Adipocyte (in vitro differentiated cells): Measurements from ENCODE around the gene XYLB.

Experiments used
- DNase-seq: peaks from one replicate; pipeline ENCODE4 v3.0.0-alpha.2; 2015; ENCODE audit warnings: low read depth
- H3K27me3 ChIP-seq: replicated peaks from 2 replicates; pipeline ENCODE4 v1.7.0; 2013; ENCODE audit warnings: mild to moderate bottlenecking, low read length, moderate library complexity; ENCODE audit not compliant: control insufficient read depth, insufficient read depth
- H3K36me3 ChIP-seq: 2 replicates; pipeline ENCODE4 v1.7.0; 2013; ENCODE audit warnings: low read length, mild to moderate bottlenecking, moderate library complexity; ENCODE audit not compliant: control insufficient read depth, insufficient read depth, severe bottlenecking
- H3K4me1 ChIP-seq: 2 replicates; pipeline ENCODE4 v1.7.0; 2013; ENCODE audit warnings: mild to moderate bottlenecking, low read length, moderate library complexity; ENCODE audit not compliant: control insufficient read depth, insufficient read depth
- H3K4me3 ChIP-seq: 2 replicates; pipeline ENCODE4 v1.7.0; 2013; ENCODE audit warnings: mild to moderate bottlenecking, low read length, moderate library complexity
- H3K9ac ChIP-seq: 2 replicates; pipeline ENCODE4 v1.7.0; 2013; ENCODE audit warnings: mild to moderate bottlenecking, low read length, moderate library complexity
- H3K9me3 ChIP-seq: 2 replicates; pipeline ENCODE4 v1.7.0; 2013; ENCODE audit warnings: mild to moderate bottlenecking, low read length, moderate library complexity; ENCODE audit not compliant: control insufficient read depth

XYLB gene

GRCh38 chr3:38349684-38350359, 3.2 kb downstream of the XYLB start:
- peaks cover 21% of the 10 kb centered on the region for H3K4me1 ChIP-seq
- H3K4me3 ChIP-seq = no peak overlapping the region
- H3K9ac ChIP-seq = no peak overlapping the region
- no peak for DNase-seq
- H3K27me3 ChIP-seq = no peaks in the 10 kb centered on the region
- no peaks in the 10 kb centered on the region for H3K9me3 ChIP-seq
- peaks cover 4% of the 10 kb centered on the region for H3K36me3 ChIP-seq

GRCh38 chr3:38353151-38353550, 6.6 kb downstream of the XYLB start:
- Histone ChIP-seq H3K9ac (no peak overlapping the region), H3K4me3 (no peak overlapping the region), H3K4me1 (peaks cover 12% of the 10 kb centered on the region), H3K27me3 (no peaks in the 10 kb centered on the region), H3K9me3 (no peaks in the 10 kb centered on the region), H3K36me3 (peaks cover 13% of the 10 kb centered on the region)
- peak; percentile 33 for DNase-seq

- Histone ChIP-seq H3K36me3 (peaks cover 17% of the 10 kb centered on the region), H3K4me3 (no peak overlapping the region), H3K9ac (no peak overlapping the region), H3K9me3 (no peaks in the 10 kb centered on the region), H3K4me1 (peaks cover 4% of the 10 kb centered on the region), H3K27me3 (no peaks in the 10 kb centered on the region)
- DNase-seq = peak; percentile 40
Observed at GRCh38 chr3:38354588-38355330, 8.2 kb downstream of the XYLB start.

GRCh38 chr3:38359038-38359437, 12.5 kb downstream of the XYLB start:
- no peak for DNase-seq
- H3K27me3 ChIP-seq = no peaks in the 10 kb centered on the region
- peaks cover 34% of the 10 kb centered on the region for H3K36me3 ChIP-seq

GRCh38 chr3:38360345-38360744, 13.8 kb downstream of the XYLB start:
- H3K36me3 ChIP-seq = peaks cover 47% of the 10 kb centered on the region
- no peaks in the 10 kb centered on the region for H3K27me3 ChIP-seq
- H3K4me1 ChIP-seq = no peaks in the 10 kb centered on the region
- DNase-seq = no peak
- H3K9me3 ChIP-seq = no peaks in the 10 kb centered on the region
- no peak overlapping the region for H3K4me3 ChIP-seq
- H3K9ac ChIP-seq = no peak overlapping the region

More at GRCh38 chr3:38359038-38359437, 12.5 kb downstream of the XYLB start:
- Histone ChIP-seq H3K4me3 (no peak overlapping the region), H3K9ac (no peak overlapping the region), H3K9me3 (no peaks in the 10 kb centered on the region), H3K4me1 (no peaks in the 10 kb centered on the region)

GRCh38 chr3:38361496-38361895, 14.9 kb downstream of the XYLB start:
- DNase-seq = no peak
- Histone ChIP-seq H3K27me3 (no peaks in the 10 kb centered on the region), H3K4me1 (no peaks in the 10 kb centered on the region), H3K9ac (no peak overlapping the region), H3K9me3 (no peaks in the 10 kb centered on the region), H3K36me3 (peaks cover 49% of the 10 kb centered on the region), H3K4me3 (no peak overlapping the region)

- no peak for DNase-seq
- Histone ChIP-seq H3K27me3 (no peaks in the 10 kb centered on the region), H3K4me1 (no peaks in the 10 kb centered on the region), H3K36me3 (peaks cover 56% of the 10 kb centered on the region), H3K9me3 (no peaks in the 10 kb centered on the region), H3K9ac (no peak overlapping the region), H3K4me3 (no peak overlapping the region)
Observed at GRCh38 chr3:38362825-38363224, 16.2 kb downstream of the XYLB start.

- peaks cover 66% of the 10 kb centered on the region for H3K36me3 ChIP-seq
- H3K4me1 ChIP-seq = no peaks in the 10 kb centered on the region
- no peak for DNase-seq
- H3K9me3 ChIP-seq = no peaks in the 10 kb centered on the region
- no peak overlapping the region for H3K9ac ChIP-seq
- H3K27me3 ChIP-seq = no peaks in the 10 kb centered on the region
- no peak overlapping the region for H3K4me3 ChIP-seq
Observed at GRCh38 chr3:38364721-38365400, 18.3 kb downstream of the XYLB start.

- DNase-seq = no peak
- Histone ChIP-seq H3K9me3 (no peaks in the 10 kb centered on the region), H3K36me3 (peaks cover 68% of the 10 kb centered on the region), H3K9ac (no peak overlapping the region), H3K27me3 (no peaks in the 10 kb centered on the region), H3K4me1 (no peaks in the 10 kb centered on the region), H3K4me3 (no peak overlapping the region)
Observed at GRCh38 chr3:38365469-38366062, 19.0 kb downstream of the XYLB start.

- no peaks in the 10 kb centered on the region for H3K9me3 ChIP-seq
- H3K4me1 ChIP-seq = no peaks in the 10 kb centered on the region
- H3K36me3 ChIP-seq = peaks cover 71% of the 10 kb centered on the region
- no peak for DNase-seq
- H3K27me3 ChIP-seq = no peaks in the 10 kb centered on the region
- no peak overlapping the region for H3K4me3 ChIP-seq
- no peak overlapping the region for H3K9ac ChIP-seq
Observed at GRCh38 chr3:38366082-38366481, 19.5 kb downstream of the XYLB start.

- no peak overlapping the region for H3K4me3 ChIP-seq
- no peak for DNase-seq
- no peaks in the 10 kb centered on the region for H3K9me3 ChIP-seq
- H3K27me3 ChIP-seq = no peaks in the 10 kb centered on the region
- peaks cover 71% of the 10 kb centered on the region for H3K36me3 ChIP-seq
- H3K9ac ChIP-seq = no peak overlapping the region
- H3K4me1 ChIP-seq = no peaks in the 10 kb centered on the region
Observed at GRCh38 chr3:38367779-38368178, 21.2 kb downstream of the XYLB start.
